ENCODE results near the gene AQP5. TPM values are rescaled to one million over a fixed set of nuclear protein-coding genes. Genes with fewer than 3 reads are reported as not detected.

The AQP5 gene
- 0.18 TPM in 1 of 2 replicates, not detected in the other for total RNA-seq (2014; rRNA removed; shearing (Covaris generic))

DNA sequence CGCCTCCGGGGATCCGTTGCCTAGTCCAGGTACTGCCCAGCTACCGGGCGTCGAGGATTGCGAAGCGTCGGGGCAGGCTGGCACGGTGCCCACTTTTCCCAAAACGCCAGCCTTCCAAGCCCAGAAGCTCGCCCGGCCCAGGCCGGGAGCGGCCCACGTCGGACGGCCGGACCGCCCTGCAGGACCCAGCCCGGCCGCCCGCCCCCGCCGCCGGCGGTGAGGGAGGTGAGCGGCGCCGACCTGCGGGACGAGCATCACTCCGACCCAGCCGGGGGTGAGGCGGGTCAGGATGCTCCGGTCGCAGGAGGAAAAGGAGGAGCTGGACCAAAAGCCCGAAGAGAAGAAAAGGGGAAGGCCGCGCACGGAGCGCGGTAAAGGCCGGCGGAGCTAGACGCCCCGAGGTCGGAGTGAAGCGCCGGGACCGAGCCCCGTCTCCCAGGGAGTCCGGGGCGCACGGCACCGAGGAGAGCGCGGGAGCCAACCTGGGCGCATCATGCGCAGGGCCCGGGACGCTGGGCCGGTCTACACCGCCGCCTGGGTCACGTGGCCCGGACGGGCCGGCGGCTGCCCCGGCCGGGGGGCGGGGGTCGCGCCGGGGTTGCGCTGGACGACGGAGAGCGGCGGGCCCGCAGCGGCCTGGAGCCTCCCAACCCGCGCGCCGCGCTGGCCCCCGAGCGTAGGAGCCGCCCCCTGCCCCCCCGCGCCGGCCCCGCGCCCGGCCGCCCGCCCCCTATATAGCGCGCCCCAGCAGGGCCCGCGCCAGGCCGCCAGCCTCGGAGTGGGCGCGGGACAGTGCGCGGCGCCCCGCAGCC, at the start of gene AQP5:
Gene AQP5, plus strand, starts transcription at position 762 of the 812 bp plus-strand sequence. CDS start 146 bp downstream, outside the sequence.
- Histone ChIP-seq H3K27ac (no peak within 1 kb of the TSS), H3K4me1 (peaks cover 33% of the 10 kb centered on the region), H3K4me3 (no peak within 1 kb of the TSS), H3K27me3 (no peaks in the 10 kb centered on the region), H3K36me3 (no peaks in the 10 kb centered on the region), H3K9me3 (replicated peaks) (no peaks in the 10 kb centered on the region)
- no peak for DNase-seq

DNA sequence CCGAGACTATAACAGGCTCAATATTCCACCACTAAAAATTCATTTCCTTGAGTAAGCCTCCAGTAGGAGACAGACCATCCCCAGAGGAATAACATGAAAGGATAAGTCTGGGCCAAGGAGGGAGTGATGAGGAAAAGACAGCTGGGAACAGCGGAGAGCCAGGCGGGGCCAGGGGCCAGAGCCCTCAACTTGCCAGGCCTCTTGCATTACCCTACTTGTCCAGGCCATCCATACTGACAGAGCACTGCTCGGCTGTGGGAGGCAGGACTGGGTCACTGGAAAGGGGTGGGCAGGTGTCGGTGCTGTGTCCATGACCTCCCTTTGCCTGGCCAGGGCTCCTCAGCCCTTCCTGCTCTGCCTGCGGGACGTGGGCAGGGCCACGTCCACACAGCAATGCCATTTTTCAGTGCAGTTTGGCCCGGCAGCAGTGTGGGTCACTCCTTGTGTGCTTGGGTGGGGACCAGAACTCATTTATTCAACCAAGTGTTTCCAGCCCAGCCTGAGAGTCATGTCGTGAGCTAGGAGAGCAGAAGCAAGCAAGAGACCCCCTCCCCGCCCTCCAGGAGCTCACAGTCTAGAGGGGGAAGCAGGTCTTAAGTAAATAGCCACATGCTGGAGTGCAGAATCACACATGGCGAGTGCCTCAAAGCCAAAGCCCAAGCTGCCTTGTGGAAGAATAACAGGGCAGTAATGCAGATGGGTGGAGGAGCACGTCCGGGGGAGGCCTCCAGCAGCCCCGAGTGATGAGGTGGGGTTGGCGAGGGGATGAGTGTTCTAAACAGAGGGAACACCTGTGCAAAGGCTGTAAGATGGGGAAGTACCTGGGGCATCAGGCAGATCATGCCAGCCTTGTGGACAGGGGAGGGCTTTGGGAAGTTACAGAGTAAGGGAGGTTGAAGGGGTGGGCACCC, 49.1 kb upstream of the AQP5 start:
- H3K4me3 ChIP-seq: no peak overlapping the region
- peak in 1 of 2 experiments; percentile 36 for DNase-seq
- peaks cover 28% of the 10 kb centered on the region for H3K4me1 ChIP-seq
- H3K27ac ChIP-seq: no peak overlapping the region
- no peaks in the 10 kb centered on the region for H3K27me3 ChIP-seq
- no peaks in the 10 kb centered on the region for H3K36me3 ChIP-seq
- no peaks in the 10 kb centered on the region for H3K9me3 ChIP-seq (replicated peaks)

DNA sequence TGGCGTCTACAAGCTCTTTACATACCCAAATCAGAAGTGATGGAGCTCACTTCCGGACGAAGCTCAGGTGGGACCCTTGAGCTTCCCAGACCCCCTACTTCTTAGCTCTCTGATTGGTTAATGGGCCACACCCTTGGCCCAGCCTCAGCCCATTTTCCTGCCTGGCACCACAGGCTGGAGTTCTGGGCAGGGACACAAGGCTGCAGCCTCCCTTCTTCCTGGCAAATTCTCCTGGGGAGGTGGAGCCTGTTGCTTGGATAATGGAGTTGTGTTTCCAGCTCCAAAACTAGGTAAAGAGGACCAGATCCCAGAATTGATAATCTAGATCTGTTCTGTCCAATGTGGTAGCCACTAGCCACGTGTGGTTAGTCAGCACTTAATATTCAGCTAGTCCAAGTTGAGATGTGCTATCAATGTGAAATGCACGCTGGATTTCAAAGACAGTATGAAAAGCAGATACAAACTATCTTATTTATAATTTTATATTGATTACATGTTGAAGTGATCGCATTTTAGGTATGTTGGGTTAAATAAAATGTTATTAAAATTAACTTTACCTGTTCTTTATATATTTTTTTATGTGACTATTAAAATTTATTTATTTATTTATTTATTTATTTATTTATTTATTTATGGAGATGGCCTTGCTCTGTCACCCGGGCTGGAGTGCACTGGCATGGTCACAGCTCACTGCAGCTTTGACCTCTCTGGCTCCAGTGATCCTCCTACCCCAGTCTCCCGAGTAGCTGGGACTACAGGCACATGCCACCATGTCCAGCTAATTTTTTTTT, 45.3 kb upstream of the AQP5 start:
- Histone ChIP-seq H3K4me1 (peaks cover 17% of the 10 kb centered on the region), H3K36me3 (no peaks in the 10 kb centered on the region), H3K4me3 (no peak overlapping the region), H3K9me3 (replicated peaks) (no peaks in the 10 kb centered on the region), H3K27me3 (peaks cover 14% of the 10 kb centered on the region; the same call in 1 of the 2 replicates), H3K27ac (no peak overlapping the region)
- no peak for DNase-seq

DNA sequence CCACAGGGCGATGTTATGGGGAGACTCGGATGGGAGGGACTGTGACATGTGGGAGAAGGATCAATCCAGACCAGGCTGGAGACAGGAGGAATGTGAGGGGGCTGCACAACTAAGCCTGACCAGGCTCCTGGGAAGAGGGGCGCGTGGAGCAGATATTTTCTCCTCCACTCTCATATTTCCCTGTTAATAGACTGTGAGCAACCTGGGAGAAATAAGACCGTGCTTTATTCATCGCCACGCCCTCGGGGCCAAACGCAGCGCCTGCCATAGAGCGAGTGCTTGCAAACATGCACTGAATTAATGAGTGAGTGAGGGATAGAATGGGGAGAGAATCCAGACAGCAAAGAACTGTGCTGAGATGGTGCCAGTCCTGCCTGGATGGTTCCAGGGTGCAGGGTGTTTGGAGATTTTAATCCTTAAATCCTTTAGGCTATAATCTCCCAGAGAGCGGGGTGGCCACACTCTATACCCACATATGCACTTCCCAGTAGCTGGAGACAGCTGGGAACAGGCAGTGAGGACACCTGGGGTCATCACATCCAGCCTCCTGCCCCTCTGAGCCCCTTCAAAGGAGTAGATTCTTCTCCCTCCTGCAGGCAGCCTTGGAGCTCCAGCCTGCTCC, 44.4 kb upstream of the AQP5 start:
- Histone ChIP-seq H3K36me3 (no peaks in the 10 kb centered on the region), H3K9me3 (replicated peaks) (no peaks in the 10 kb centered on the region), H3K4me1 (peaks cover 17% of the 10 kb centered on the region), H3K27me3 (peaks cover 14% of the 10 kb centered on the region; the same call in 1 of the 2 replicates), H3K27ac (no peak overlapping the region), H3K4me3 (no peak overlapping the region)
- peak in 1 of 2 experiments; percentile 27 for DNase-seq

DNA sequence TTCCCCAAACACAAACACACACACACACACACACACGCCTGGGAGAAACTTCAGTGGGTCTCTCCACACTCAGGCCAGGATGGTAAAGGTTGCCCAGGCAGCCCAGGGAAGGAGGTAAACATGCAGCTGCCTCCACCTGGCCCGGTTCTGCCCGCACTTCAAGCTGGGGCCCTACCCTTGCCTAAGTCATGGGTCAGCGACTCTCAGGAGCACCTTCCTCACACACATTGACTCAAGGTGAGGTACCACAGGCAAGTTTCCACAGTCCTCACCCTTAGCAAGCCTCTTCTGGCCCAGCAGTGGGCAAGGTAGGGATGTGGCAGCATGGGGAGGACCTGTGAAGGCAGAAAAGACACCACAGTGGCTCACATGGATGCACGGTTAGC, 43.9 kb upstream of the AQP5 start:
- peaks cover 17% of the 10 kb centered on the region for H3K4me1 ChIP-seq
- no peaks in the 10 kb centered on the region for H3K36me3 ChIP-seq
- no peak overlapping the region for H3K27ac ChIP-seq
- H3K27me3 ChIP-seq: peaks cover 14% of the 10 kb centered on the region; the same call in 1 of the 2 replicates
- no peak for DNase-seq
- no peak overlapping the region for H3K4me3 ChIP-seq
- no peaks in the 10 kb centered on the region for H3K9me3 ChIP-seq (replicated peaks)

DNA sequence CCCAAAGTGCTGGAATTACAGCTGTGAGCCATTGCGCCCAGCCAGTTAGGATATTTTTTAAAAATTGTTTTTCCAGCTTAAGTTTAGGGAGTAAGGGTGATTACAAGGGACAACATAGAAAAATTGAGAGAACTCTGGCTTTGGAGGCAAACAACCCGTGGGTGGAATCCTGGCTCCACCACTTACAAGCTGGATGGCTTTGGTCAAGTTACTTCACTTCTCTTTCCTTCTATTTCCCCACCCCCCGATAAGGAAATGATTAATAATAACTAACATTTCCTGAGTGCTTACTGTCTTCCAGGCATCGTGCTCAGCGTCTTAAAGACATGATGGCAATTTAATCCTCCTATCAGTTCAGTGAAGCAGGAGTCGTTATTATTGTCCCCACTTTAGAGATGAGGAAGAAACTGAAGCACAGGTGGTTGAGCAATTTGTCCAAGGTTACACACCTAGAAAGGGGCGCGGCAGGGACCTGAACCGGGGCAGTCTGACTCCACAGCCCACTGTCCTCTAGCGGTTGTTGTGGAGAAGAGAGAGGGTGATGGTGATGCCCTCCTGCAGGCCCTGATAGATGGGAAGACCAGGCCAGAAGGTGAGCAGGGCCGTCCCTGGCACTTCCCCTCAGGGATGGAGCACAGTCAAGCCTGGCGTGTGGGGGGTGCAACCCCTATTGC, 41.3 kb upstream of the AQP5 start:
- Histone ChIP-seq H3K27ac (no peak overlapping the region), H3K27me3 (peaks cover 14% of the 10 kb centered on the region; the same call in 1 of the 2 replicates), H3K9me3 (replicated peaks) (no peaks in the 10 kb centered on the region), H3K4me1 (peaks cover 6% of the 10 kb centered on the region; the same call in 1 of the 2 replicates), H3K36me3 (no peaks in the 10 kb centered on the region), H3K4me3 (no peak overlapping the region)
- no peak for DNase-seq

DNA sequence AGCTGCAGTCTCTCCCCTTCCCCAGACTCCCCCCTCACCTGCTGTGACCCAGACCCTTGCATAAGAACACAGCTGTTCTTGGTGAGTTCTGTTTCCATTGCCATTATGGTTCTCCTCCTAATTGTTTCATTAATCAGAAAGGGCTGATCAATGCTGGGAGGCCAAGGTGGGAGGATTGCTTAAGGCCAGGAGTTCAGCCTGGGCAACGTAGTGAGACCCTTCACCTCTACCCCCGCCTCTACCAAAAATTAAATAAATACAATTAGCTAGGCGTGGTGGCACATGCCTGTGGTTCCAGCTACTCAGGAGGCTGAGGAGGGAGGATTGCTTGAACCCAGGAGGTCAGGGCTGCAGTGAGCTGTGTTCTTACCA, 40.8 kb upstream of the AQP5 start:
- no peak overlapping the region for H3K27ac ChIP-seq
- H3K27me3 ChIP-seq: peaks cover 14% of the 10 kb centered on the region; the same call in 1 of the 2 replicates
- no peak overlapping the region for H3K4me3 ChIP-seq
- no peaks in the 10 kb centered on the region for H3K9me3 ChIP-seq (replicated peaks)
- H3K4me1 ChIP-seq: peaks cover 6% of the 10 kb centered on the region; the same call in 1 of the 2 replicates
- no peaks in the 10 kb centered on the region for H3K36me3 ChIP-seq
- DNase-seq: no peak

DNA sequence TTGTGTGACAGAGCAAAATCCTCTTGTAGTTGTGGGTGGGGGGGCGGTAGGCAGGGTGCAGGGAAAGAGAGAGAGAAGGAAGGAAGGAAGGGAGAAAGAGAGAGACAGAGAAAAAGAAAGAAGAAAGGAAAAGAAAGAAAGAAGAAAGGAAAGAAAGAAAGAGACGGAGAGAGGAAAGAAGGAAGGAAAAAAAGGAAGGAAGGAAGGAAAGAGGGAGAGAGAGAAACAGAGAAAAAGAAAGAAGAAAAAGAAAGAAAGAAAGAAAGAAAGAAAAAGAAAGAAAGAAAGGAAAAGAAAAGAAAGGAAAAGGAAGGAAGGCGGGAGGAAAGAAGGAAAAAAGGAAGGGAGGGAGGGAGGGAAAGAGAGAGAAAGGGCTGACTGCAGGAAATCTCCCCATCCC, 40.4 kb upstream of the AQP5 start:
- H3K9me3 ChIP-seq (replicated peaks): no peaks in the 10 kb centered on the region
- no peak overlapping the region for H3K4me3 ChIP-seq
- H3K36me3 ChIP-seq: no peaks in the 10 kb centered on the region
- peaks cover 6% of the 10 kb centered on the region; the same call in 1 of the 2 replicates for H3K4me1 ChIP-seq
- peaks cover 14% of the 10 kb centered on the region; the same call in 1 of the 2 replicates for H3K27me3 ChIP-seq
- no peak overlapping the region for H3K27ac ChIP-seq
- DNase-seq: no peak

DNA sequence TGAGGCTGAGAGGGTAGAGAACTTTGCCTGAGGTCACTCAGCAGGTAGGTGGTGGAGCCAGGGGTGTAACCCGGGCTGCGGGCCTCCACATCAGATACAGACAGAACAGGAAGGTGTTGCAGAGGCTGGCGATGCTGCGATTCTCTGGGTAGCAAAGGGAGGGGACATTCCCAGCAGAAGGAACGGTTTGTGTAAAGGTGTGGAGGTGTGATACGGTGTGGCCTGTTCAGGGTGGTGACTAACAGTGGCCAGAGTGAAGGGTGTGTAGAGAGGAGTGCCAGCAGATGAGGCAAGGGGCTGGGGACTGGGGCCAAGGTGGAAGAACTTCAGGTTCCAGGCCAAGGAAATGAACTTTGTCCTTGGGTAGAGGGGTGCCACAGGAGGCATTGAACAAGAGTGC, 39.7 kb upstream of the AQP5 start:
- no peak for DNase-seq
- peaks cover 14% of the 10 kb centered on the region; the same call in 1 of the 2 replicates for H3K27me3 ChIP-seq
- no peak overlapping the region for H3K4me3 ChIP-seq
- H3K9me3 ChIP-seq (replicated peaks): no peaks in the 10 kb centered on the region
- no peak overlapping the region for H3K27ac ChIP-seq
- peaks cover 6% of the 10 kb centered on the region; the same call in 1 of the 2 replicates for H3K4me1 ChIP-seq
- no peaks in the 10 kb centered on the region for H3K36me3 ChIP-seq

DNA sequence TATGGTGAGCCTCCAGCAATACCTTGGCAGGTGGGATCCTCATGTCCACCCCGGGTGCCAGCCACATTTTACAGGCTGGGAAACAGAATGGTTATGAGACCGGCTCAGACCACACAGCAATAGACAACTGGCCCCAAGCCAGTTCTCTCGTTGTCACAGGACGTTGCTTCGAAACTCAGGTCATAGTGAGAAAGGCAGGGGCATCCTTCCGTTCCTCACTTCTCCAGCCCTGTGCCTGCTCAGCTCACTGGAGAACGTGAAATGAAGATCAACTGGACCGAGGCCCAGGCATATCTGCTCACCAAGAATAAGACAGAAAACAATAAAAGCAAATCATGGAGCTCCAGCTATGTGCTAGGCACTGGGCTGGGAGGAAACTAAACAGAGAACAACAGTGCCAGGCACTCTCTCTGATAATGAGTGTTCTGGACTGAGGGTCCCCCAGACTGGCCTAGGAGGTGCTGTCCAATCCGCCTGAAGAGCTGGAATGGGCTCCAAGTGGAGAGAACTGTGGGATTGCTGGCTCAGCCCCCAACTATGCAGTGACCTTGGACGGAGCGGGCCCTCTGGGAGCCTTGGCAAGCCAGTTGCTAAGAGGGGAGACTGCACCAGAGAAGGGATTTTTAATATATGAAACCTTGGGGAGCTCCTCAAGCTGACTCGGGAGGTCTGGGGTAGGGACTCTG, 39.2 kb upstream of the AQP5 start:
- Histone ChIP-seq H3K27me3 (peaks cover 14% of the 10 kb centered on the region; the same call in 1 of the 2 replicates), H3K9me3 (replicated peaks) (no peaks in the 10 kb centered on the region), H3K4me1 (peaks cover 1% of the 10 kb centered on the region; the same call in 1 of the 2 replicates), H3K4me3 (no peak overlapping the region), H3K27ac (no peak overlapping the region), H3K36me3 (no peaks in the 10 kb centered on the region)
- no peak for DNase-seq

DNA sequence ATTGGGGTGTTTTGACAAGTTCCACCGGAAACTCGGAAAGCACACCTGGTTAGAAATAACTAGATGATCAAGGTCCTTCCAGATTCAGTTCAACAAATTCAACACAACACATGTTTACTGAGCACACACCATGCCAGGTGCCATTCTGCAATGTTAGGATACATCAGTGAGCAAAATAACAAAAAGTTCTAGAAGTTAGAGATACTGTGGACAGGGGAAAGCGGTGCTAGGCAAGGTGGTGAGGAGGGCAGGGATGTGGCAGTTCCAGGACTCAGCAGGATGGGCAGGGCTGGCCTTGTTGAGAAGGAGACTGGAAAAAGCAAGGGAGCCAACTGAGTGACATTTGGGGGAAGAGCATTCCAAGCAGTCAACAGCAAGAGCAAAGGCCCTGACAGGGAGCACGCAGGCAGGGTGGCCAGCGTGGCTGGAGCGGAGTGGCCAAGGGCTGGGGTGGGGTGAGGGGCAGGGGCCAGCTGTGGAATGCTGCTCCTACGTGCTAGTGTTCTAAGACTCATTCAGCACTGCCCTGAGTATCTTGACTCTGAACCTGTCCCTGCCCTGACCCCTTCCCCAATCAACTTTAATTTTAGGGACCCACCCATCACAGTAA, 38.5 kb upstream of the AQP5 start:
- Histone ChIP-seq H3K27me3 (peaks cover 14% of the 10 kb centered on the region; the same call in 1 of the 2 replicates), H3K4me3 (no peak overlapping the region), H3K27ac (no peak overlapping the region), H3K9me3 (replicated peaks) (no peaks in the 10 kb centered on the region), H3K4me1 (no peaks in the 10 kb centered on the region), H3K36me3 (no peaks in the 10 kb centered on the region)
- no peak for DNase-seq

DNA sequence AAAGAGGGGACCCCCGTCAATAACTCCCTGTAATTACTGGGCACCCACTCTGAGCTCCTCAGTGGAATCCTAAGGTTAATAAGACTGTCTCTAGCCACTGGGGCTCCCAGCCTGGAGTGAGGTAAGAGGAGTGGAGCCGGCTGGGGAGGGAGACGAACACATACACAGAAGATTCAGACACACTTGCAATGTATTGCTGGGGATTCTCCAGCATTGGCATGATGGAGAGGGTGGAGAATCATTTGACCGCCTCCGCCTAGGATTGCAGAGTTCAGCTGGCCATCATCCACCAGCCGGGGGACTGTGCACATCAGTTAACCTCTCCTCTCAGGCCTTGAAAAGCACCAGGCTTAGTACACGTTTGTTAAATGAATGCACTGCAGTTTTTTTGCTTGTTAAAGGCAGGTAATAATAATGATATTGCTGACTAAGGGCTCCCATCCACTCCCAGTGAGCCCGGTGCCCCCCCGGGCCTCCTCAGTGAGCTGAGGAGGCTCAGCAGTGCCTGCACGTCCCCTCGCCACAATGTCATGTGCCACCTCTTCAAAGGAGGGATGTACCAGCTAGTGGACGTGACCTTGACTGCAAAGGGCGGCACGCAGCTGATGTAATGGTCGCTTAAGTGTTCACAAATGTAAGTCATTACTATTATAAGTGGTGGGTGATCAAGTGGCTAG, 37.7 kb upstream of the AQP5 start:
- Histone ChIP-seq H3K27me3 (peaks cover 10% of the 10 kb centered on the region; the same call in 1 of the 2 replicates), H3K27ac (no peak overlapping the region), H3K4me3 (no peak overlapping the region), H3K4me1 (no peaks in the 10 kb centered on the region), H3K36me3 (no peaks in the 10 kb centered on the region), H3K9me3 (replicated peaks) (no peaks in the 10 kb centered on the region)
- DNase-seq: no peak
